DOHH2 (cell line): ENCODE results near the gene SPHK1.

Source experiments
- H3F3A ChIP-seq: fragments of 200-600 bp; sonication (generic), shearing (Covaris generic); 2 replicates; pipeline ENCODE4 v1.6.0; 2016; ENCODE audit warnings: antibody characterized with exemption, mild to moderate bottlenecking; ENCODE audit not compliant: control insufficient read depth, insufficient read depth
- H3K27ac ChIP-seq: fragments of 200-600 bp; sonication (generic); 2 replicates; pipeline ENCODE4 v1.5.1; 2014; ENCODE audit warnings: low read depth, mild to moderate bottlenecking, low read length, moderate library complexity
- H3K27me3 ChIP-seq: fragments of 200-600 bp; sonication (generic); 2 replicates; pipeline ENCODE4 v1.6.1; 2014; ENCODE audit warnings: mild to moderate bottlenecking, low read length, mixed read lengths; ENCODE audit not compliant: control insufficient read depth
- H3K36me3 ChIP-seq: fragments of 200-600 bp; sonication (generic); 2 replicates; pipeline ENCODE4 v1.6.1; 2014; ENCODE audit warnings: mild to moderate bottlenecking, low read length, moderate library complexity, mixed read lengths; ENCODE audit not compliant: control insufficient read depth
- H3K4me1 ChIP-seq: fragments of 200-600 bp; sonication (generic); 2 replicates; pipeline ENCODE4 v1.6.1; 2014; ENCODE audit warnings: mild to moderate bottlenecking, low read length, mixed read lengths; ENCODE audit not compliant: control insufficient read depth
- H3K4me2 ChIP-seq: fragments of 200-600 bp; sonication (generic); 2 replicates; pipeline ENCODE4 v1.6.0; 2014; ENCODE audit warnings: mild to moderate bottlenecking, low read length, moderate library complexity
- H3K4me3 ChIP-seq: fragments of 200-600 bp; sonication (generic); 2 replicates; pipeline ENCODE4 v1.5.1; 2014; ENCODE audit warnings: mild to moderate bottlenecking, low read length, mixed read lengths
- H3K79me2 ChIP-seq: fragments of 200-600 bp; sonication (generic); 2 replicates; pipeline ENCODE4 v1.6.1; 2014; ENCODE audit warnings: mild to moderate bottlenecking, low read length, mixed read lengths; ENCODE audit not compliant: control insufficient read depth
- H3K9me2 ChIP-seq: fragments of 200-600 bp; sonication (generic); replicated peaks from 2 replicates; pipeline ENCODE4 v1.6.1; 2014; ENCODE audit warnings: mild to moderate bottlenecking, low read length, mixed read lengths; ENCODE audit not compliant: control insufficient read depth
- H3K9me3 ChIP-seq: fragments of 200-600 bp; sonication (generic); 2 replicates; pipeline ENCODE4 v1.6.1; 2014; ENCODE audit warnings: antibody characterized with exemption, low read length, mixed read lengths; ENCODE audit not compliant: control insufficient read depth, insufficient read depth
- H4K20me1 ChIP-seq: fragments of 200-600 bp; sonication (generic); 2 replicates; pipeline ENCODE4 v1.6.0; 2014; ENCODE audit warnings: low read depth, mild to moderate bottlenecking, antibody characterized with exemption, low read length, moderate library complexity; ENCODE audit not compliant: control insufficient read depth, insufficient read depth
- CTCF ChIP-seq: fragments of 200-600 bp; sonication (generic); IDR thresholded peaks from one replicate; pipeline ENCODE4 v1.5.1; 2014; ENCODE audit warnings: antibody characterized with exemption, mild to moderate bottlenecking, low read depth, low read length; ENCODE audit not compliant: poor library complexity, severe bottlenecking
- EZH2phosphoT487 ChIP-seq: fragments of 200-600 bp; sonication (generic); IDR thresholded peaks from 2 replicates; pipeline ENCODE4 v1.6.1; 2017; ENCODE audit warnings: borderline replicate concordance, mild to moderate bottlenecking, antibody characterized with exemption, low read length, moderate library complexity, mixed read lengths

SPHK1 gene

GRCh38 chr17:76369804-76370203 is 14.6 kb upstream of the SPHK1 start:
- H3F3A ChIP-seq: peaks cover 5% of the 10 kb centered on the region
- H3K4me1 ChIP-seq: peaks cover 30% of the 10 kb centered on the region
- no peaks in the 10 kb centered on the region for H3K9me3 ChIP-seq
- H3K36me3 ChIP-seq: no peaks in the 10 kb centered on the region
- no peak overlapping the region for H3K4me2 ChIP-seq
- no peaks in the 10 kb centered on the region for H3K79me2 ChIP-seq
- H3K9me2 ChIP-seq: no peaks in the 10 kb centered on the region
- no peak overlapping the region for H3K4me3 ChIP-seq
- no peak overlapping the region for H3K27ac ChIP-seq
- TF ChIP-seq EZH2phosphoT487 (no peak), CTCF (no peak)
- H3K27me3 ChIP-seq: peaks cover 3% of the 10 kb centered on the region; the same call in 1 of the 2 replicates
- no peaks in the 10 kb centered on the region for H4K20me1 ChIP-seq

- Histone ChIP-seq H3K27ac (no peak overlapping the region), H3K4me3 (no peak overlapping the region), H3K79me2 (no peaks in the 10 kb centered on the region), H3K27me3 (peaks cover 3% of the 10 kb centered on the region; the same call in 1 of the 2 replicates), H3F3A (peaks cover 5% of the 10 kb centered on the region), H3K4me1 (peaks cover 26% of the 10 kb centered on the region), H3K9me2 (no peaks in the 10 kb centered on the region), H4K20me1 (no peaks in the 10 kb centered on the region), H3K36me3 (no peaks in the 10 kb centered on the region), H3K9me3 (no peaks in the 10 kb centered on the region), H3K4me2 (no peak overlapping the region)
- TF ChIP-seq CTCF: no peak
- TF ChIP-seq EZH2phosphoT487: no peak
Measured at GRCh38 chr17:76370261-76370993, 14.0 kb upstream of the SPHK1 start.

- Histone ChIP-seq H3F3A (peaks cover 5% of the 10 kb centered on the region), H3K27ac (no peak overlapping the region), H3K36me3 (no peaks in the 10 kb centered on the region), H3K79me2 (no peaks in the 10 kb centered on the region), H4K20me1 (no peaks in the 10 kb centered on the region), H3K9me2 (no peaks in the 10 kb centered on the region), H3K9me3 (no peaks in the 10 kb centered on the region), H3K4me1 (peaks cover 25% of the 10 kb centered on the region), H3K4me3 (no peak overlapping the region), H3K27me3 (peaks cover 3% of the 10 kb centered on the region; the same call in 1 of the 2 replicates), H3K4me2 (no peak overlapping the region)
- TF ChIP-seq EZH2phosphoT487 (no peak), CTCF (no peak)
Measured at GRCh38 chr17:76371656-76372628, 12.5 kb upstream of the SPHK1 start.
